ENCODE results near the gene WWOX.
A peak's percentile ranks its signal among the peaks of the same experiment; 100 is the strongest.

Gene WWOX

GRCh38 chr16:78763821-78764440, 664.5 kb downstream of the WWOX start:
- FAIRE-seq: no peak
- no peak for DNase-seq (ENCODE audit: insufficient read length, low spot score)

GRCh38 chr16:78764478-78764877, 665.0 kb downstream of the WWOX start:
- no peak for FAIRE-seq
- no peak for DNase-seq (ENCODE audit: insufficient read length, low spot score)

GRCh38 chr16:78768226-78768625, 668.8 kb downstream of the WWOX start:
- DNase-seq (ENCODE audit: insufficient read length, low spot score) (no peak), FAIRE-seq (no peak)

- DNase-seq (ENCODE audit: insufficient read length, low spot score): no peak
- FAIRE-seq: no peak
Measured at GRCh38 chr16:78768718-78769117, 669.3 kb downstream of the WWOX start.

- no peak for FAIRE-seq
Measured at GRCh38 chr16:78770353-78771091, 671.1 kb downstream of the WWOX start.

GRCh38 chr16:78773291-78773702, 673.8 kb downstream of the WWOX start:
- DNase-seq (ENCODE audit: insufficient read length, low spot score) (no peak), FAIRE-seq (no peak)

More at GRCh38 chr16:78770353-78771091, 671.1 kb downstream of the WWOX start:
- no peak for DNase-seq (ENCODE audit: insufficient read length, low spot score)

- FAIRE-seq: no peak
- no peak for DNase-seq (ENCODE audit: insufficient read length, low spot score)
Measured at GRCh38 chr16:78773706-78774105, 674.3 kb downstream of the WWOX start.

GRCh38 chr16:78775161-78775561, 675.7 kb downstream of the WWOX start:
- FAIRE-seq: no peak
- DNase-seq (ENCODE audit: insufficient read length, low spot score): no peak

- FAIRE-seq (no peak), DNase-seq (ENCODE audit: insufficient read length, low spot score) (no peak)
Measured at GRCh38 chr16:78778101-78779004, 678.9 kb downstream of the WWOX start.

GRCh38 chr16:78780808-78781207, 681.4 kb downstream of the WWOX start:
- DNase-seq (ENCODE audit: insufficient read length, low spot score) (no peak), FAIRE-seq (no peak)

GRCh38 chr16:78782572-78782971, 683.1 kb downstream of the WWOX start:
- no peak for FAIRE-seq

GRCh38 chr16:78783570-78784079, 684.2 kb downstream of the WWOX start:
- FAIRE-seq (peak; percentile 95), DNase-seq (ENCODE audit: insufficient read length, low spot score) (no peak)

More at GRCh38 chr16:78782572-78782971, 683.1 kb downstream of the WWOX start:
- DNase-seq (ENCODE audit: insufficient read length, low spot score): no peak

- no peak for FAIRE-seq
Measured at GRCh38 chr16:78784771-78785170, 685.3 kb downstream of the WWOX start.

GRCh38 chr16:78785218-78785617, 685.8 kb downstream of the WWOX start:
- no peak for FAIRE-seq
- no peak for DNase-seq (ENCODE audit: insufficient read length, low spot score)

More at GRCh38 chr16:78784771-78785170, 685.3 kb downstream of the WWOX start:
- no peak for DNase-seq (ENCODE audit: insufficient read length, low spot score)

- DNase-seq (ENCODE audit: insufficient read length, low spot score) (no peak), FAIRE-seq (no peak)
Measured at GRCh38 chr16:78786635-78787034, 687.2 kb downstream of the WWOX start.

GRCh38 chr16:78788276-78788675, 688.8 kb downstream of the WWOX start:
- DNase-seq (ENCODE audit: insufficient read length, low spot score) (no peak), FAIRE-seq (no peak)

GRCh38 chr16:78788696-78789095, 689.2 kb downstream of the WWOX start:
- no peak for DNase-seq (ENCODE audit: insufficient read length, low spot score)
- FAIRE-seq: no peak

- DNase-seq (ENCODE audit: insufficient read length, low spot score): no peak
- FAIRE-seq: no peak
Measured at GRCh38 chr16:78789561-78789960, 690.1 kb downstream of the WWOX start.

GRCh38 chr16:78791011-78791410, 691.6 kb downstream of the WWOX start:
- DNase-seq (ENCODE audit: insufficient read length, low spot score) (no peak), FAIRE-seq (no peak)

GRCh38 chr16:78791926-78792325, 692.5 kb downstream of the WWOX start:
- DNase-seq (ENCODE audit: insufficient read length, low spot score): no peak
- no peak for FAIRE-seq

GRCh38 chr16:78792952-78793351, 693.5 kb downstream of the WWOX start:
- FAIRE-seq (no peak), DNase-seq (ENCODE audit: insufficient read length, low spot score) (no peak)

All from HTR-8/SVneo (cell line).